Measurements from ENCODE around the gene ZBTB33.

ZBTB33 gene

DNA sequence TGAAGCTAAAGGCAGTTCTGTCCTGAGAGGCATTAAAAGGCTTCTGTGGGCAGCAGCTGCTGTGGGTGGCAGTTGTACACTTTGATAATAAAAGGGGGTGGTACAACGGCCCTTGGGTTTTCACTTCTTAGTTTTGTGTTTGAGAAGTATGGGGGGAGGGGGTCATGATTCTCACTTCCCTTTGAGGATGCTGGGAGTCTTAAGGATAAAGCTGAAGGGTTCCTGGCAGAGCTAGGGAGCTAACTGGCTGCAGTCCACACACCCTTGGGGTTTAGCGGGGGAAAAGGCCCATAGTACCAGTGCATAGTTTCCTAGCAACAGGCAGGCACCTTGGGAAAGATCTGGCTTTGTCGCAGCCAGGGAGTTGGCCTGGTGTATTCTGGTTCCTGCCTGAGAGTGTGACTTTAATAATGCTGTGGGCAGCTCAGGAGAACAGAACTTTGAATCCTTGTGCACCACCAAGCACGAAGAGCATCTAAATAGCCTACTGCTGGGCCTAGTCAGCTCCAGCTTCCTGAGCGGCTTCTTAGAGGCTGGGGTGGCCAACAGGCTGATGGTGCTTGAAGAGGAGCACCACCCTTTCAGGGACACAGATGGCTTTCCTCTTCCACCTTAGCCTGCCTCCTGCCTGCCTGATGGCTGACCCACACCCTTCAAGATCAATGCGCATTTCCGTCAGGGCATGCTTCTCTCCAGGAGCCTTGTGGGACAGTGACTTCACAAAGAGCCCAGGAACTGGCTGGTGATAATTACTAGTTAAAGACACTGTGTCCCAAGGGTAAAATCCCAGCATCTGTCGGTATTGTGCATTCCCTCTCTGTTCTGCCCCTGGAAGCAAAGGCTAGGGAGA is 12.5 kb downstream of the ZBTB33 start:
- DNase-seq: peak; percentile 51

DNA sequence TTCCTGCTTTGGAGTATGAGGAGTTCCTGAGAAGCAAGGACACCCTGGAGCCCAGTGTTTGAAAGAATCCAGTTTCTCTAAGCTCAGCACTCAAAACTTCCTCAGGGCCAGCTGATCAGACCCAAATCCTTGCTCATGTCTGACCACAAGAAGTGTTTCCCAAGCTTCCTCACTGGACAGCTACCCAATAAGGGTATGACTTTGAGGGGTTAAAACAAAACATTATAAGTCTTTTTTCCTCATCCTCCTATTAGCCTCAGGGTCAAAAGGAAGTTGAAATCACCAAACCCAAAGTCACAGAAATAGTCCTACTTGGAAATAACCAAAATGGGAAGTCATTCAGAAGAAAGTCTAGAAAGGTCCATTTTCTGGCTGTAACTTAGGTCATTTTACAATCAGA is 13.7 kb downstream of the ZBTB33 start:
- DNase-seq: no peak

DNA sequence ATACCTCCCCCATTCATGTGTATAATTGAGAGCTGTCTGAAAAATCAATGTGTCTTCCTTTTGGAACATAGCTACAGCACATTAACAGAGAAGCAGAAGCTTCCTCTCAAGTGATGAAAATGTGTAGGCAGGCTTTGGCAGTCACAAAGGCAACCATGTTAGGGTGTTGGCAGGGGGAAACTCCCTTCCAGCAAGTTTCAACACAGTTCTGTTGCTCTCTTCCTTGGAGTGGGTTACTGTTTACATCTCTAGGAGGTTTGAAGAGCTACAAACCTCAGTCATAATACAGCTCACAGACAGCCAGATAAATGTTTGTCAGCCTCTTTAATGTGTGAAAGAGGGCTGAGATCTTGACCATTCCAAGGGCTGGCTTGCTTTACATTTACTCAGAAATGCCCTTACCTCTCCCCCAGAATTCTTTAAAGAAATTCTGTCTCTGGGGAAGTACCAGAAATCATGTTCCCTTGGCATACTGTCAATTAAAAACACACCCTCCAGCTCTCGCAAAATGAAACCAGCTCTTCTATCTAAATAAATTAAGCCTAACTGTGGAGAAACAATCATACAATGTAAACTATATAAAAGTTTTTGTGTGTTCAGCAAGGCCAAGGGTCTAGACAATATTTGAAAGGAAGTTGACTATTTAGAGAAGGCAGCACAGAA is 18.9 kb downstream of the ZBTB33 start:
- no peak for DNase-seq

DNA sequence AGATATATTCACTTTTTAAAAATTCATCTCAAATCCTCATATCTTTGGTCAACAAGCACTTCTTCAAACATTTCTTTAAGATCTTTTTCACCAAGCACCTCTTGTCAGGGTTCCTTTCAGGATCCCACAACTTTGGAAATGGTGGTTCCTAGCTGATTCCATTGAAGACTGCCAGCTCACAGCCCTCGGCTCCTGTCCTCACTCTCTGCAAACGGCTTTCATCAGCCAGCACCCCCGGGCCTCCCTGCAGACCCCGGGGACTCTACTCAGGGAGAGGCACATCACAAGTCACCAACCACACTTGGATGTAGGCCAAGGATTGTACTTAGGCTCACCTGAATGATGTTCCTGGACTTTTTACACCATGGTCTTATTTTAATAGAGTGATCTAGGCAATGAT is 20.0 kb downstream of the ZBTB33 start:
- DNase-seq: no peak

DNA sequence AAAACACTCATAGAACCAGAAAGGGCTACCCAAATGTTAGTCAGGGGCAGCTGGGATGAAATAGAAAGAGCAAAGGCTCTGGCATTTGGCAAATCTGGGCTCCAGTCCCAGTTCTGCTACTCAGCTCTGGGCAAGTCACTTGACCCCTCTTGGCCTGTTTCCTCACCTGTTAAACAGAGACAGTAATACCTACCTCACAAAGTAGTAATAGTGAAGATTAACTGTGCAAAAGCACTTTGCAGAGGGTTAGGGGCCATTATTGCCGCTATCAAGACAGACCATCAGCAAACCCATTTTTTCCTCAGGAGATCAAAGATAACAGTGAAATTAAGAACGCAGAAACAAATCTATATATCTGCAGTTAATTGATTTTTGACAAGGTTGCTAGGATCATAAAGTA is 20.6 kb downstream of the ZBTB33 start:
- peak; percentile 13 for DNase-seq

DNA sequence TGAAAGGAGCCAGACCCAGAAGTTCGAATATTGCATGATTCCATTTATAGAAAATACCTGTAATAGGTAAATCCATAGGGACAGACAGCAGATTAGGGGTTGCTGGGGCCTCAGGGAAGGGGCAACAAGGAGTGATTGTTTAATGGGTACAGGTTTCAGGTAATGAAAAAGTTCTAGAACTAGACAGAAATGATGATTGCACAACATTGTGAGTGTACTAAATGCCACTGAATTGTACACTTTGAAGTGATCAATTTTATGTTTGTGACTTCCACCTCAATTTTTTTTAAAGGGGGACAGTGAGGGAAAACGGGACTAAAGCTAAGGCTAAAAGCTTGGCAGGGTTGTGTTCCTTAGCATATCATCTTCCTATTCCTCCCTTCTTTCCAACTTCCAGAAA is 23.5 kb downstream of the ZBTB33 start:
- no peak for DNase-seq

DNA sequence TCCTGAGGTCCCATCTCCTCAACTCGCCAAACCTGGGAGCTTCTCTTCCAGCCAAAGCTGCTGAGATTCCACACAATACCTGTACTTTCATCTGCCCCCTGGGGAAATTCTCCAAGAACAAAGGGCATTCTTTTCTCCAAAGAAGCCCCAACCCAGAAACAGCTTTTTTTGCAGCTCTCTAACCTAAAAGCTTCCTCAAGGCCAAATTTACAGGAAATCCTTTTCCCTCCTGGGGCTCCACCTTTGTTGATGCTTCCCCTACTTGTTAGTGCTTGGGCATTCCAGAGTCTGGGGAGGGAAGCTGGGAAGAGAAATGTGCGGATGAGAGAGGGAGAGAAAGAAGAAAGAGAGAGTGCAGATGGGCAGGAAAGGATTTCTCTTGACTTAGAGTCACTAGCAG is 24.3 kb downstream of the ZBTB33 start:
- DNase-seq: no peak

DNA sequence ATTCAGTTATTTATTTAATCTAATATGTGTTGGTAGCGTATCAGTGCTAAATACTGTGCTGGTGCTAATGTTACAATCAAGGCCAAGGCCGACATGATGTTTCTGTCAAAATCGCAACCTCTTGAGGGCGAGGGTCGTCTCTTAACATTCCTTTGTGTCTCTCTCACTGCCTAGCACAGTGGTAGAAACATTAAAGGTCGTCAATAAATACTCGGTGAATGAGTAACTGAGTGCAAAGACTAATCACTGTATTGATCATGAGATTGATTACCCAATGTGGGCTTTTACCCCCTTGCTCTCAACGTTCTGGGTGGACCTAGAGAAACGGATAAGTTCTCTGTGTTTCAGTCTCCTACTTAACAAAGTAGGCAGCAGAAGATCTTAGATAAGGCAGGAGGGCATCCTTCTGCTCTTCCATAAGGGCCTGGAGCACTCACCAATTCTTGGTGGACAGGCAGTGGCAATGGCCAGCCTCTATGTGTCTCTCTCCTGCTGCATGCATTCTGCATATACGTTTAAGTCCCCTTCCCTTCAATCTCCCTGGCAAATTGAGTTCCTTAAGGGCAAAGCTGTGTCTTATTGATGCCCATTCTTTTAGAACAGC is 30.5 kb downstream of the ZBTB33 start:
- DNase-seq: no peak

DNA sequence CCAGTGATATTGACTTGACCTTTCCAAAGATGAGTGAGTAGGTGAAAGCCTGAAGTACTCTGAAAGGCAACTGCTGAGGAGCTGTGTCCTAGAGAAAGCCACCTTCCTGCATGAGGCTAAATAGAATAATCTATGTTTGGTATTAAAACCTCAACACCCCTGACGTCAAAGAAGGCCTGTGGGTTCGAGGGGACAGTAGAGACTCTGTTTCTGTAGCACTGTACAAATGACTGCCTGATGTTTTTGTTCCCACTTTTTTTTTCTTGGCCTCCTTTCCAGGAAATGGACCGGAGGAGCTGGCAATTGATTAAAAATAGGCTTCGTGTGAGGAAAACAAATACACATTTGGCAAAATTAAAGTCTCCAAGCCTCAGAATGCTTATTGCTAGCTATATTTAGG is 31.1 kb downstream of the ZBTB33 start:
- no peak for DNase-seq

DNA sequence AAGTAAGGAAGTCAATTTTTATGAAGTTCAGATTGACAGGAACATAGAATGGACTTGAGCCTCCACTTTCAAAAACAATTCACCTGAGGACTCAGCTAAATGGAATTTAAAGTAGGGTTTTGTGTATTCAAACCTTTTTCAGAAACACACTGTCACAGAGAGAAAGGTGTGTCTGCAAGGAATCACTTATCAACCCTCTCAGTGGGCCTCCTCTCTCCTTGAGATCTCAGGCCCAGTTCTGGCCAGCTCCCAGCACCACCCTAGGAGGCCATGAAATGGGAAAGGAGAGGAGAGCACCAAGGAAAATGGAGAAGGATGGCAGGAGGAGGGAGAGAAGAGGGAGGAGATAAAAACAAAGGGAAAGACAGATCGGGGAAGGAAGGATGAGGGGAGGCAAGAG is 32.1 kb downstream of the ZBTB33 start:
- DNase-seq: no peak

DNA sequence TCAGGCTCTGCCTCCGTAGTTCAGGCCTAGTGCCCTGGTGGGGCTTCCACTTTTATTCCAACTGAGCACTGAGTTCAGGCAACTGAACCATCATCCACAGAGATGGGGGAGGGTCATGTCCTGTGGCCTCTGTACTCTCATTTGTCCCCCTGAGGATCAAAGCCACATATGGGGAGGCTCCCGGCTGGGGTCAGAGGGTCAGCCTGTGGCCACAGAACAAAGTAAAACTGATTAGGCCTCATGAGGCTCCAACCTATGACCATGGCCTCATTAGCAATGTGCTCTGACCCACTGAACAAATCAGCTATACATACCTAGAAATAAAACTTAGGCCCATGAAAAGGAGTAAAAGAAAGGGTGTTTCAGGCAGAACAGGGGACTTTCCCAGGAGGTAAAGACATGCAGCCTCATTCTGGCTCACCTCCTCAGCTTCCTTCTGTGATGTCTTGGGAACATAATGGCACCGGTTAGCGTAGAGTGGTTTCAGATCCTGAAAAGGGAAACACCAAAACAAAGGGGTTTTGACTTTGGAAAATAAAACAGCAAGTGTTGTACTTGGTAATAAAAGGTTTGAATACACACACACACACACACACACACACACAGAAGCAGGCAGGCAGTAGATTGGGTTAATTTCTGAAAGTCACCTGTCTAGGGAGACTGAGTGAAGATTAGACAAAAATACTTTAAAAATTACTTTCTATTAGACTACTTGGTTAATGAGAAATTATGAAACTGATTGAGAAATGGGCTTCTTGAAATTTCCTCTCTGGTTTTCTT is 36.3 kb downstream of the ZBTB33 start:
- no peak for DNase-seq

DNA sequence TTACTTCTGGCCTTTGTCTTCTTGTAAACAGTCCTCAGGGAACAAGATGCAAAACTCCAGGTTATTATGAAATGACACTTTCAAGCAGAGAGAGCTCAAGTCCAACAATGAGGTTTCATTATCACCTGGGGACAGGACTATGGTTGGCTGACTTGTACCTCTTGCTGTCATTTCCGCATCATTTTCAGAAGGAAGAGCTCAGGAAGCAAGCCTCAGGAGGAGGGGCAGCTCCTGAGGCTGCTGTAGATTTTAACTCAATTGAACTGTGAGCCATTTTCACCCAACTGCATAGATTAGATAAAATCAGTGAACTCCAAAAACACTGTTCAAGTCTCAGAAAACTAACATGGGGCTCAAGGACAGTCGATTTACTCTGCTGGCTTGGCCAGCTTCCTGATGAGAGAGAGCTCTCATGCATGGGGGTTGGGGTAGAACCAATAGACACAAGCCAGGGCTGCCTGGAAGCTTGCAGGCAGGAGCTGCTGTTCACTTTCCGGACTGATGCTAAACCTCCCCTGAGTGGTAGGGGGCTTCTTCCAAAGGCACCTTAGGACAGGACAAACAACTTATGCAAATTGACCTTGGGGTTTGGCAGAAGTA is 37.0 kb downstream of the ZBTB33 start:
- no peak for DNase-seq

DNA sequence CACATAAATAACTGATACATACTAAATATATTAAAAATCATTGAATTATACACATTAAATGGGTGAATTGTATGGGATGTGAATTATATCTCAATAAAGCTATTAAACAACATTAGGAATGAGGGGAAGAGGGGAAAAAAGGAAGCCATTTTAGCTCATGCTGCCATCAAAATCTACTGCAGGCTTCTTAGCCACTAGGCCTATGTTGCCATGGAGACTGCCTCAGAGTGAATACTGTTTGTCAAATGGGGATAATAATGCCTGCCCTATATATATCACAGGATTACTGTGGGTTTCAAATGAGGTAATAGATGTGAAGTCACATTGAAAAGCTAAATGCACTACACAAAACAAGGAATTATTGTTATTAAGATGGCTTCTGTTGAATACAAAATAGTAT is 39.5 kb downstream of the ZBTB33 start:
- no peak for DNase-seq

DNA sequence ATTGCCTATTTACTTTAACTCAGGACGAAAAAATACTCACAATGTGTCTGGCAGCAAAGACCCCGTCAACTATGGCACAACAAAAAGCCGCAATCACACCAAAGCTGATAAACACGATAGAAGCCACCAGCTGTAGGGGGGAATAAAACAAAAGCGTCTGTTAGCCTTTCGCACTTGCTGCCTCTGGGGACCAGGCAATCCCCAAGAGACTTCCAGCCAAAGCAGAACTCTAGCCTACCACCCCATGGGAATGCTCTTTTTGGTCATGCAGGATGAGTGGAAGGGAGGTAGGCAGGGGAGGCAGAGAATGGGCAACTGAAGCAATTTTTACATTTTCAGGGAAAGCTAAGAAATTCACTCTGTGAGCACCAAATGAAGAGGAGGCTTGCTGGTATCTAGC is 40.6 kb downstream of the ZBTB33 start:
- no peak for DNase-seq

DNA sequence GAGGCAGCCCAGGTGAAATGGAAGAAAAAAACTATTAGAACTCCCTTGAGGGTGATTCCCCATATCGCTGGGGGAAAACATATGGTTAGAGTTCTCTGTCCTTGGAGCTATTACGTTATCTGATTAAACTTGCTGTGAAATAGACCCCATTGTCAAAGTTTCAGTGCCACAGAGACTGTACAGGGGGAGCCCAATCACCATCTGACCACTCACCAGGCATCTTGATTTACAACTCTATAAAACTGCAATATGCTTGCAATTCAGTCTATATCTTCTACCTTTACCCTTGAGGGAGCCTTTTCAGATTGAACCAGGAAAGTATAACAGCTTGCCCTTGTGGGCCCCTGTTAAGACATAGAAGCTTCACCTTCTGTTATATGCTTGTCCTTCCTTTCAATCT is 42.4 kb downstream of the ZBTB33 start:
- no peak for DNase-seq

DNA sequence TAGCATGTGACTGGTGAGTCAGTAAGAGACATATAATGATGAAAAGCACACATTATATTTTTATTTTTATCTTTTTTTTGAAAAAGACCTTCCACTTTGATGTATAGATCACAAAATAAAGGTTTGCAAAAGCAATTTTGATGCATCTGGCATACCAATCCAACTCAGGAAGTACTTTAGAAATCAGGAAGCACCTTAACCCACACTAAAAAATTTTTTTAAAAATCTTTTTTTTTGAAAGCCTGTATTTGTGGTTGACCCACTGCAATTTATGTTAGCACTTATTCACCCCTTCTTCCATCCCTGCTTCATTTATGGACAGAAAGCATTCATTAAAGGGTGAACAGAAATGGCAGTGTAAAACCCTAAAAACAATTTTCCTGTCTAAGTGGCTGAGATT is 44.0 kb downstream of the ZBTB33 start:
- DNase-seq: no peak

DNA sequence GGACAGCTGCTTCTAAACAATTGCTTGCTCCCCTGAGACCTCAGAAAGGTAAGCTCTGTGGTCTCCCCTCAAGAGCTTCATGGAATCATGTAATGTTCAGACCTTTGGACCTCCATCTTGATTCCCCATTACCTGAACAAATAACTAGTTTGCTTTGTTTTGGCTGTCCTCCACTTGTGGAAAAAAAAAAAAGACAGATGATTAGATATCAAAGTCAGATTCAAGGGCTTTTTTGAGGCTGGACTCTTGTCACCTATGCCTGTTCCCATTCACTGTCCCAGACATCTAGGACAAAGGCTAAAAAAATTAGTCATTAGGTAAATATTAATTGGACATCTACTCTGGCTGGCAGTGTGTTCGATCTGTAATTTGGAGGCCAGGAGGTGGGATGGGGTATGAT is 47.3 kb downstream of the ZBTB33 start:
- DNase-seq: no peak

DNA sequence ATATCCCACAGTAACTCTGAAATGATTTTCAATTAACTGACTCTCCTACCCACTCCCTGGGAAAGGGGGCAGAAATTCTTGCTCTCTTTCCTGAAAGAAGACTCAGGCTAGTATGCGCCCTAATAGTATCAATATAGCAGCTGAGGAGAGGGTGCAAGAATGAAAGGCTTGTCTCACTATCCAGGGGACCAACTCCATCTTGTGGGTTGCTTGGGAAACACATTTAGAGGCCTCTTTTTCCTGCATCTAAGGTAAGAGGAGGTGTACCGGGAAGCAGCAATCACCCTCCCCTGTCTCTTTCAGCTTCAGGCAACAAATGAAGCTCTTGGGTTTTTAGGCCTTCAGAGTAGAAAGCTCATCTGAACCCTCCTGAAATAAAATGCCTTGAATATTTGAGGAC is 49.3 kb downstream of the ZBTB33 start:
- no peak for DNase-seq

DNA sequence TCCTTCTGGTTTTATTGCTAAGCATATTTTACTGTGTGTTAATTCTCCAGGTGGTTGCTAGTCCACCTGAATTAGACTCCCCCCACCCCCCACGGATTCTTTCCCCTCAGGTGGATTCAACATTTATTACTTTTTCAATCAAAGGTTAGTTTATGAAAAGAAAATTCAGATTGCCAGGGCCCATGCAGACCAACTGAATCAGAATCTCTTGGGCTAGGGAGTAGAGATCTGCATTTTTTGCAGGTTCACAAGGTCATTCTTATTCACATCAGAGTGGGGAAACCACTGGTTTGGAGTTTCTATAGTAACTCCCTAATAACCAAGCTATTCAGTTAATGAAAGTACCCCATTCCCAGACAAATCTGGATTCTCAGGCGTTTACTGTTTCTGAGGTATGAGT is 50.9 kb downstream of the ZBTB33 start:
- DNase-seq: no peak

DNA sequence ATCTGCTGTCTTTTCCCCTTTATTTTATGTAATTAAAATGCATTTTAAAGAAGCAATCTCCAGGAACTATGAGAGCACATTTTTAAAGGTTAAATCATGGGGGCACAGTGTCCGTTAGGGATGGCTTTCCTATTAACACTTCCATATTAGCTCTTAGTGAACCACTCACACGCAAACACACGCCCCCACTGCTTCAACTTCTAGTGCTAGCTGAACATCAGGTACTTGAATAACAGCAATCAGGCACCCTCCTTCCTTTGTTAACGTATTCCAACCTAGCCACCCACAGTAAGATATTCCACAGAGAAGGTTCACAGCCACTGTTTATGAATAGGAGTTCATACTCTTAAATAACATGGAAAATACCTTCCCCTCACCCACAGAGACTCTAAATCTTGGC is 51.3 kb downstream of the ZBTB33 start:
- DNase-seq: peak; percentile 16

DNA sequence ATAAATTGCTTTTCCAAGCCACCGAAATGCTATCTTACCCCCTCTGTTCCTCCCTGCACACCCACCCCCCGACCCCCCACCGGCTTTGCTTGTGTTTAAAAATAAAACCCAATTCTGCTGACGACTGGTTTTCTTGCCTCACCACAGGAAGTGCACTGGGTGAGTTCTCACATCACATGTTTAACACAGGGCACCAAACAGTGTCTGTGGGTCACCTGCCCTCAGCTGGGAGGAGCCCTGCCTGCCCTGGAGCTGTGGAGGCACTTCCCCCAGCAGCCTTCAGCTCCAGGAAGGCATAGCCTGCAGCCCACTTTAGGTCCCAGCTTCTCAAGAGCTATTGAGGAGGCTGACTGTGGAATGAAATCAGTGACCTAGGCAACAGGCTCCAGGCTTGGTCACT is 51.8 kb downstream of the ZBTB33 start:
- DNase-seq: no peak

DNA sequence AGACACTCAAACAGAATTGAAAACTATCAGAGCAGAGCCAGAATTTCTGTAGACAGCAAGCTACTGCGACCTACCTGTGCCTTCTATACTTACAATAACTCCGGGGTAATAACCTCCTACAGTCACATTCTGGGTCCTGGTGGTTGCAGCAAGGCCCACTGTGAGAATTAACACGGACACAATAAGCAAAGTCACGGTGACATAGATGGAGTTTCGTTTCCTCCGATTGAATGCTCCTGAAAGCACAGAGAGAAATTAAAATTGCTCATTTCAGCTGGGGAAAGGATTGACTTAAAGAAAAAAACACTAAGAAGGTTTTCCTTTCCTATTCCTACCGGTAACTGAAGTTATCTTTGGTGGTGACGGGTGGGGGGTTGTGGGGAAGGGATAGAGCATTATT is 53.6 kb downstream of the ZBTB33 start:
- no peak for DNase-seq

DNA sequence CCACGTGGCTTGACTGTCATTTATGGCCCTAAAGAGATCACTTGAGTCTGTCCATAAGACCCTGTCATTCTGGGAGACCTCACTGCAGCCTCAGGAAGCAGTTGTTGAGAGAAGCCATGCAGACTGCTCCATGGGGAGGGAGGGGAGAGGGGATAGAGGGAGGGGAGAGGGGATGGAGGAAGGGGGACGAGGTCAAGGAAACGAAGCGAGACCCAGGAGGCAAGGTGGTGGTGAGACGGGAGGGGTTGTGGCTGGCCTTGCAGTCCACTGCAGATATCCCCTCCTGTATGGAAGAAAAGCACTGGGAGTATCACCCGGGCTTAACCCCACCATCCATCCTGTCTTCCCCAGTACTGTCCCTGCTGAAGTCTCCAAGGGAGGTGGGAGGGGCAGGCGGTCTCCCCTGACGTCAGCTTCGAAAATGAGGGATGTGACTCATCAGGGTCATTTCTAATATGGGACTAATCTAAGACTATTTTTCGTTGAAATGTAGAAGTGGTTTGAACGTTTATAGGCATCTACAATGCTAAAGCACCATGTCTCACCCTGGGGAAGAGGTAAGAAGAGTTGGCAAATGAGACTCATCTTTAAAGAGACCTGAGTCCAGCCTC is 55.0 kb downstream of the ZBTB33 start:
- DNase-seq: no peak
